IMR-90 (cell line): Measurements from ENCODE around the gene HNRNPH3. TPM values are rescaled to one million over a fixed set of nuclear protein-coding genes. Genes with fewer than 3 reads are reported as not detected.

Source experiments
- ATAC-seq: fragments of 200-7000 bp; cut with Tn5 transposase; 2 replicates; pipeline ENCODE4 v1.9.1; 2020; ENCODE audit warnings: low read depth, mild to moderate bottlenecking, moderate library complexity
- BruUV-seq: library from RNA; stranded (reverse); fragments of 400-500 nt; replicated peaks from 2 replicates; lab custom pipeline; 2021; lab: Mats Ljungman, UMichigan
- CTCF ChIA-PET: fragments of 300-600 bp; formaldehyde crosslinking; extraction: SDS; loops from one replicate; lab custom pipeline; 2021; ENCODE audit warnings: antibody characterized with exemption; lab: Yijun Ruan, JAX
- POLR2A ChIA-PET: fragments of 300-600 bp; sonication (Branson Sonifier 250); formaldehyde crosslinking; loops from one replicate; lab custom pipeline; 2022; ENCODE audit warnings: antibody characterized with exemption; ENCODE audit not compliant: unreplicated experiment; lab: Charles Lee
- DNase-seq: peaks from one replicate; pipeline ENCODE4 v3.0.0; 2013
- H2AFZ ChIP-seq: replicated peaks from 2 replicates; pipeline ENCODE3; 2013; ENCODE audit warnings: low read length, mild to moderate bottlenecking; ENCODE audit not compliant: poor library complexity
- H2AK5ac ChIP-seq: 2 replicates; pipeline ENCODE4 v1.6.1; 2013; ENCODE audit warnings: low read depth, low read length, inconsistent platforms
- H2AK9ac ChIP-seq: replicated peaks from 2 replicates; pipeline ENCODE3; 2013; ENCODE audit warnings: mild to moderate bottlenecking, low read depth, low read length, moderate library complexity; ENCODE audit not compliant: poor library complexity
- H2BK120ac ChIP-seq: 2 replicates; pipeline ENCODE4 v1.6.1; 2013; ENCODE audit warnings: low read depth, low read length, inconsistent platforms
- H2BK15ac ChIP-seq: 3 replicates; pipeline ENCODE4 v1.6.1; 2013; ENCODE audit warnings: low read depth, low read length, inconsistent platforms
- H2BK20ac ChIP-seq: 2 replicates; pipeline ENCODE4 v1.6.1; 2013; ENCODE audit warnings: low read depth, mild to moderate bottlenecking, inconsistent platforms, low read length, moderate library complexity
- H2BK5ac ChIP-seq: 2 replicates; pipeline ENCODE4 v1.6.1; 2013; ENCODE audit warnings: mild to moderate bottlenecking, low read depth, low read length, inconsistent platforms; ENCODE audit not compliant: poor library complexity, severe bottlenecking
- H3K14ac ChIP-seq: replicated peaks from 2 replicates; pipeline ENCODE4 v1.6.1; 2013; ENCODE audit warnings: low read depth, low read length, inconsistent platforms
- H3K18ac ChIP-seq: 2 replicates; pipeline ENCODE4 v1.6.1; 2013; ENCODE audit warnings: low read depth, low read length, control low read depth
- H3K23ac ChIP-seq: 2 replicates; pipeline ENCODE4 v1.6.1; 2013; ENCODE audit warnings: low read depth, low read length, inconsistent platforms
- H3K27ac ChIP-seq: 2 replicates; pipeline ENCODE4 v1.5.1; 2013; ENCODE audit warnings: mild to moderate bottlenecking, control low read depth, low read length; ENCODE audit not compliant: insufficient read depth
- H3K27me3 ChIP-seq: 2 replicates; pipeline ENCODE4 v1.6.1; 2013; ENCODE audit warnings: low read length; ENCODE audit not compliant: control insufficient read depth, insufficient read depth
- H3K36me3 ChIP-seq: 2 replicates; pipeline ENCODE4 v1.6.1; 2013; ENCODE audit warnings: low read length, mixed read lengths; ENCODE audit not compliant: control insufficient read depth, insufficient read depth
- H3K4ac ChIP-seq: 2 replicates; pipeline ENCODE4 v1.6.1; 2013; ENCODE audit warnings: low read depth, low read length, inconsistent platforms
- H3K4me1 ChIP-seq: 2 replicates; pipeline ENCODE4 v1.6.1; 2013; ENCODE audit warnings: low read length, mixed read lengths; ENCODE audit not compliant: control insufficient read depth, insufficient read depth
- H3K4me2 ChIP-seq: 2 replicates; pipeline ENCODE4 v1.6.1; 2013; ENCODE audit warnings: low read depth, mild to moderate bottlenecking, control low read depth, low read length, moderate library complexity
- H3K4me3 ChIP-seq: 2 replicates; pipeline ENCODE4 v1.5.1; 2013; ENCODE audit warnings: low read depth, mild to moderate bottlenecking, control low read depth, low read length, moderate library complexity; ENCODE audit not compliant: insufficient read depth
- H3K56ac ChIP-seq: 2 replicates; pipeline ENCODE4 v1.6.1; 2013; ENCODE audit warnings: low read length, inconsistent platforms; ENCODE audit not compliant: insufficient read depth; ENCODE audit errors: extremely low read depth
- H3K79me1 ChIP-seq, 2 experiments: 2 replicates each; pipeline ENCODE4 v1.6.1; 2013; ENCODE audit warnings: low read length in 2 of 2, inconsistent platforms in 1 of 2, low read depth in 1 of 2
- H3K9ac ChIP-seq: 2 replicates; pipeline ENCODE4 v1.6.1; 2013; ENCODE audit warnings: low read depth, low read length, control low read depth
- H3K9me1 ChIP-seq: 2 replicates; pipeline ENCODE4 v1.6.1; 2013; ENCODE audit warnings: low read length, inconsistent platforms; ENCODE audit not compliant: insufficient read depth
- H3K9me3 ChIP-seq: 2 replicates; pipeline ENCODE4 v1.6.1; 2013; ENCODE audit warnings: low read length; ENCODE audit not compliant: control insufficient read depth, insufficient read depth
- H4K20me1 ChIP-seq: 2 replicates; pipeline ENCODE4 v1.6.1; 2013; ENCODE audit warnings: low read length, inconsistent platforms; ENCODE audit not compliant: insufficient read depth
- H4K5ac ChIP-seq: 2 replicates; pipeline ENCODE4 v1.6.1; 2013; ENCODE audit warnings: mild to moderate bottlenecking, low read depth, low read length, control low read depth
- H4K8ac ChIP-seq, 2 experiments: 2 replicates each; pipeline ENCODE4 v1.6.1; 2013; ENCODE audit warnings: low read depth in 2 of 2, low read length in 2 of 2, control low read depth in 1 of 2, inconsistent platforms in 1 of 2
- H4K91ac ChIP-seq: 2 replicates; pipeline ENCODE4 v1.6.1; 2013; ENCODE audit warnings: low read depth, low read length, inconsistent platforms; ENCODE audit not compliant: insufficient read depth
- BHLHE40 ChIP-seq: fragments of 150-350 bp; IDR thresholded peaks from 2 replicates; pipeline ENCODE4 v1.6.1; 2016; ENCODE audit warnings: mild to moderate bottlenecking, low read depth, low read length
- CEBPB ChIP-seq: IDR thresholded peaks from 2 replicates; pipeline ENCODE4 v1.6.1; 2012; ENCODE audit warnings: low read depth, low read length, improper control_type of control experiment
- CHD1 ChIP-seq: IDR thresholded peaks from 2 replicates; pipeline ENCODE4 v1.6.1; 2012; ENCODE audit warnings: low read depth, low read length, improper control_type of control experiment
- ELK1 ChIP-seq: fragments of 150-350 bp; IDR thresholded peaks from 2 replicates; pipeline ENCODE4 v1.6.1; 2016; ENCODE audit warnings: low read depth, mild to moderate bottlenecking, low read length, moderate library complexity, borderline replicate concordance
- FOS ChIP-seq: fragments of 150-350 bp; IDR thresholded peaks from 2 replicates; pipeline ENCODE4 v1.6.1; 2016; ENCODE audit warnings: low read depth, low read length
- MAFK ChIP-seq: IDR thresholded peaks from 2 replicates; pipeline ENCODE4 v1.6.1; 2012; ENCODE audit warnings: low read depth, low read length, improper control_type of control experiment
- MAZ ChIP-seq: IDR thresholded peaks from 2 replicates; pipeline ENCODE4 v1.6.1; 2012; ENCODE audit warnings: low read depth, mild to moderate bottlenecking, low read length, improper control_type of control experiment, moderate library complexity, borderline replicate concordance
- MXI1 ChIP-seq: IDR thresholded peaks from 2 replicates; pipeline ENCODE4 v1.6.1; 2012; ENCODE audit warnings: low read depth, mild to moderate bottlenecking, low read length, moderate library complexity, borderline replicate concordance
- NFE2L2 ChIP-seq: fragments of 150-350 bp; IDR thresholded peaks from 2 replicates; pipeline ENCODE4 v1.6.1; 2016; ENCODE audit warnings: low read depth, mild to moderate bottlenecking, low read length
- POLR2A ChIP-seq: IDR thresholded peaks from 2 replicates; pipeline ENCODE4 v1.6.1; 2012; ENCODE audit warnings: mild to moderate bottlenecking, low read depth, low read length
- RAD21 ChIP-seq: IDR thresholded peaks from 2 replicates; pipeline ENCODE4 v1.6.1; 2012; ENCODE audit warnings: low read length, improper control_type of control experiment
- RCOR1 ChIP-seq: IDR thresholded peaks from 2 replicates; pipeline ENCODE4 v1.6.1; 2012; ENCODE audit warnings: mild to moderate bottlenecking, low read length, improper control_type of control experiment; ENCODE audit not compliant: insufficient replicate concordance
- RFX5 ChIP-seq: IDR thresholded peaks from 2 replicates; pipeline ENCODE4 v1.8.0; 2012; ENCODE audit warnings: low read depth, mild to moderate bottlenecking, low read length, moderate library complexity
- SMC3 ChIP-seq: fragments of 150-350 bp; IDR thresholded peaks from 2 replicates; pipeline ENCODE4 v1.6.1; 2016; ENCODE audit warnings: low read depth, mild to moderate bottlenecking, antibody characterized with exemption, low read length, moderate library complexity
- USF2 ChIP-seq: fragments of 150-350 bp; IDR thresholded peaks from 2 replicates; pipeline ENCODE4 v1.6.1; 2017; ENCODE audit warnings: mild to moderate bottlenecking, antibody characterized with exemption, low read length, low read depth
- whole genome bisulfite sequencing, 2 experiments: methylation state at CpG; one replicate each; pipeline versions ENCODE4 v1.1.5 to v1.1.7; 2013; ENCODE audit warnings: missing lambda C conversion rate in 2 of 2; ENCODE audit not compliant: insufficient read length in 1 of 2; ENCODE audit errors: extremely low coverage in 2 of 2; 5-methylcytosine and 5-hydroxymethylcytosine counted together
- dilution Hi-C: fragments of 300-500 bp; cut with HindIII; formaldehyde crosslinking; loops from one replicate; pipeline ENCODE4 v1.14.3; 2018; ENCODE audit warnings: low sequenced_read_pairs; ENCODE audit not compliant: unreplicated experiment
- in situ Hi-C: fragments of 300-500 bp; cut with MboI; formaldehyde crosslinking; loops from 3 replicates; pipeline ENCODE4 v1.14.3; 2019; ENCODE audit warnings: low sequenced_read_pairs, inconsistent platforms, mixed read lengths
- intact Hi-C: fragments of 100-400 bp; cut with micrococcal nuclease; formaldehyde crosslinking; loops from 2 replicates; pipeline ENCODE4 v1.10.0; 2022
- polyA plus RNA-seq, 3 experiments: library from polyadenylated mRNA; depleted of rRNA; stranded (reverse); fragments of >200 nt; gene quantifications; 2 replicates each; pipeline ENCODE4 v1.2.3, GENCODE V29; 2012; ENCODE audit warnings: low replicate concordance in 1 of 3
- total RNA-seq: library from RNA; depleted of rRNA; stranded (reverse); fragments of >200 nt; gene quantifications from 2 replicates; pipeline ENCODE4 v1.2.3, GENCODE V29; 2012
- TF ChIP-seq, protein P1 (sequence below): conservative IDR thresholded peaks from 2 replicates; pipeline ENCODE4 v1.5.1; 2012; ENCODE audit warnings: mild to moderate bottlenecking, low read depth, low read length, improper control_type of control experiment

The HNRNPH3 gene
- total and polyA plus RNA-seq, 2 of the 4 experiments (the other 2 are of a cell fraction), result 10.6 to 142 TPM

DNA sequence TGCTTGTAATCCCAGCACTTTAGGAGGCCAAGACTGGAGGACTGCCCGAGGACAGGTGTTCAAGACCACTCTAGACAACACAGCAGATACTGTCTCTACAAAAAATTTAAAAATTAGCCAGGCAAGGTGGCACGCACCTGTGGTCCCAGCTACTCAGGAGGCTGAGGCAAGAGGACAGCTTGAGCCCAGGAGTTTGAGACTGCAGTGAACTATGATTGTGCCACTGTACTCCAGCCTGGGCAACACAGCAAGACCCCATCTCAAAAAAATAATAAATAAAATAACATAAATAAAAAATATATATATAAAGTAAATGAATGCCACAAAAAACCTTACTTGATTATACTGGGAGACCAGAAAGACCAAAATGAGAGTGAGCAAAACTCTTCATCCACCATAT, 21.7 kb downstream of the HNRNPH3 start:
- Histone ChIP-seq H2BK15ac (no peak overlapping the region), H3K79me1 (no peaks in the 10 kb centered on the region), H2BK120ac (no peak overlapping the region), H3K23ac (no peak overlapping the region), H3K4ac (no peak overlapping the region), H3K14ac (no peak overlapping the region), H2AFZ (no peak overlapping the region), H3K56ac (no peak overlapping the region), H3K9ac (no peak overlapping the region), H4K5ac (no peak overlapping the region), H4K20me1 (no peaks in the 10 kb centered on the region), H3K9me3 (no peaks in the 10 kb centered on the region), H2BK5ac (no peak overlapping the region), H3K27ac (no peak overlapping the region), H4K8ac (no peak overlapping the region), H2AK5ac (no peak overlapping the region), H2BK20ac (no peak overlapping the region), H3K9me1 (no peaks in the 10 kb centered on the region), H4K91ac (no peak overlapping the region), H3K36me3 (peaks cover 32% of the 10 kb centered on the region), H3K4me2 (no peak overlapping the region), H3K4me1 (no peaks in the 10 kb centered on the region), H3K4me3 (no peak overlapping the region), H3K27me3 (no peaks in the 10 kb centered on the region), H3K18ac (no peak overlapping the region), H2AK9ac (no peak overlapping the region)
- no CpG with 5 or more reads among the region's 2 CpGs for WGBS, 2 experiments
- DNase-seq (no peak), ATAC-seq (no peak)
- in situ Hi-C loops (no loop called here), dilution Hi-C loops (no loop called here), intact Hi-C loops (no loop called here)
- CTCF ChIA-PET, result no interaction called here
- POLR2A ChIA-PET, result no interaction called here
- BruUV-seq, result no TSS peak
- TF ChIP-seq MAFK, result no peak
- TF ChIP-seq POLR2A, result no peak
- TF ChIP-seq RCOR1, result no peak
- no peak for TF ChIP-seq SMC3
- no peak for TF ChIP-seq BHLHE40
- TF ChIP-seq CHD1, result no peak
- no peak for TF ChIP-seq USF2
- TF ChIP-seq RAD21, result no peak
- TF ChIP-seq FOS, result no peak
- no peak for TF ChIP-seq CEBPB
- TF ChIP-seq ELK1, result no peak
- TF ChIP-seq, protein P1, sequence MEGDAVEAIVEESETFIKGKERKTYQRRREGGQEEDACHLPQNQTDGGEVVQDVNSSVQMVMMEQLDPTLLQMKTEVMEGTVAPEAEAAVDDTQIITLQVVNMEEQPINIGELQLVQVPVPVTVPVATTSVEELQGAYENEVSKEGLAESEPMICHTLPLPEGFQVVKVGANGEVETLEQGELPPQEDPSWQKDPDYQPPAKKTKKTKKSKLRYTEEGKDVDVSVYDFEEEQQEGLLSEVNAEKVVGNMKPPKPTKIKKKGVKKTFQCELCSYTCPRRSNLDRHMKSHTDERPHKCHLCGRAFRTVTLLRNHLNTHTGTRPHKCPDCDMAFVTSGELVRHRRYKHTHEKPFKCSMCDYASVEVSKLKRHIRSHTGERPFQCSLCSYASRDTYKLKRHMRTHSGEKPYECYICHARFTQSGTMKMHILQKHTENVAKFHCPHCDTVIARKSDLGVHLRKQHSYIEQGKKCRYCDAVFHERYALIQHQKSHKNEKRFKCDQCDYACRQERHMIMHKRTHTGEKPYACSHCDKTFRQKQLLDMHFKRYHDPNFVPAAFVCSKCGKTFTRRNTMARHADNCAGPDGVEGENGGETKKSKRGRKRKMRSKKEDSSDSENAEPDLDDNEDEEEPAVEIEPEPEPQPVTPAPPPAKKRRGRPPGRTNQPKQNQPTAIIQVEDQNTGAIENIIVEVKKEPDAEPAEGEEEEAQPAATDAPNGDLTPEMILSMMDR, result no peak
- TF ChIP-seq RFX5, result no peak
- no peak for TF ChIP-seq MAZ
- TF ChIP-seq MXI1, result no peak
- no peak for TF ChIP-seq NFE2L2
